Aorta (tissue), 5 donors: ENCODE results near the gene NFS1. TPM values are rescaled to one million over a fixed set of nuclear protein-coding genes. Genes with fewer than 3 reads are reported as not detected.

Source experiments
- ATAC-seq: fragments of 200-7000 bp; cut with Tn5 transposase; one replicate; pipeline ENCODE4 v1.9.1; 2022; ENCODE audit warnings: moderate library complexity; ENCODE audit not compliant: low FRiP score
- DNase-seq, 2 donors: peaks; one replicate each; pipeline ENCODE4 v3.0.0-alpha.2; 2020
- H3K27ac ChIP-seq, 2 donors: one replicate each; pipeline ENCODE4 v1.5.1; 2013; ENCODE audit warnings: low read length in 2 of 2, mild to moderate bottlenecking in 2 of 2, moderate library complexity in 2 of 2, control low read depth in 1 of 2, inconsistent platforms in 1 of 2, low read depth in 1 of 2
- H3K27me3 ChIP-seq, 2 donors: one replicate each; pipeline ENCODE4 v1.6.1; 2013; ENCODE audit warnings: control low read depth in 1 of 2, low read length in 1 of 2, mild to moderate bottlenecking in 1 of 2, moderate library complexity in 1 of 2; ENCODE audit not compliant: insufficient read depth in 2 of 2, control insufficient read depth in 1 of 2
- H3K36me3 ChIP-seq, 2 donors: one replicate each; pipeline ENCODE4 v1.6.1; 2013; ENCODE audit warnings: control low read depth in 1 of 2, low read length in 1 of 2, mild to moderate bottlenecking in 1 of 2; ENCODE audit not compliant: insufficient read depth in 2 of 2, control insufficient read depth in 1 of 2
- H3K4me1 ChIP-seq, 2 donors: one replicate each; pipeline ENCODE4 v1.6.1; 2013; ENCODE audit warnings: low read length in 2 of 2, control low read depth in 1 of 2, mild to moderate bottlenecking in 1 of 2, moderate library complexity in 1 of 2; ENCODE audit not compliant: insufficient read depth in 2 of 2, control insufficient read depth in 1 of 2
- H3K4me3 ChIP-seq, 2 donors: one replicate each; pipeline ENCODE4 v1.5.1; 2013; ENCODE audit warnings: low read length in 2 of 2, control low read depth in 1 of 2, mild to moderate bottlenecking in 1 of 2
- H3K9me3 ChIP-seq: one replicate; pipeline ENCODE4 v1.6.1; 2013; ENCODE audit warnings: mild to moderate bottlenecking, low read length; ENCODE audit not compliant: control insufficient read depth
- WGBS, 2 donors: extraction: QIAGEN DNeasy Blood & Tissue Kit; methylation state at CpG; one replicate each; pipeline ENCODE4 v1.1.7; 2013; 5-methylcytosine and 5-hydroxymethylcytosine counted together
- intact Hi-C, 2 donors: fragments of 100-400 bp; cut with DNase I; formaldehyde crosslinking; loops; one replicate each; pipeline versions ENCODE4 v1.14.2 to v1.15.0; 2022
- polyA plus RNA-seq, 2 donors: library from polyadenylated mRNA; stranded (reverse); fragments of 200-250 nt; gene quantifications; one replicate each; pipeline ENCODE4 v1.2.3, GENCODE V29; 2013
- total RNA-seq, 2 donors: library from RNA; stranded (reverse); fragmentation: NEBNext Ultra II Directional; extraction: Animal tissue kit (Norgen Biotek cat#: 25700); gene quantifications; one replicate each; pipeline ENCODE4 v1.2.1, GENCODE V29; 2021
- donor health status: healthy with polysubstance abuse.
- donor health status: Bipolar disorder and iron deficiency.
- donor health status: DM: no; HTN: no; CAD: no.
- donor health status: DM: no; HTN: no; CAD: no.
- donor health status: DM: yes; HTN: yes; CAD: no.

Gene NFS1
- total and polyA plus RNA-seq, 4 donors, result 10.3 to 28.0 (median 17.3) TPM

DNA sequence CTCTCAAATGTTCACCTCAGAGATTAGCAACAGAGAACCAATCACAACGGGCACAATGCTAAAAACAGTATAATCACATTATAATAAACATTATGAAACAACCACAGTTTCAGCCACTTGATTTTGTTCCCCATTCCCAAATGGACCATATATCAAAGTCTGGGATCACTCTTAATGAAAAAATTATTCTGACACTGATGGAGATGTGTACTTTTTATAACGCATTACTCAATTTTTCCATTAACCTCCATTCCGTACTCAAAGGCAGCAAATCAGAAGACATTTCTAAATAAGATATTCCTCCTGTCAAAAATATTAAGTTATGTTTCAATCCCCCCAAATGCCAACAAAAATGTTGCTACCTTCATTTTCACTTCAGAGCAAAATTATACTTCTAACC is 37.2 kb downstream of the NFS1 start:
- H3K27ac ChIP-seq, result no peak overlapping the region
- WGBS, 2 donors, result 4 to 11% methylated on average over 3 of the region's 3 CpGs
- DNase-seq, result no peak
- H3K9me3 ChIP-seq, result no peaks in the 10 kb centered on the region
- H3K27me3 ChIP-seq, result no peaks in the 10 kb centered on the region
- ATAC-seq, result no peak
- intact Hi-C loops, result loop anchor here in 1 of 2 donors (5.0 kb wide), 1 partner anchor 45 kb away; the partner anchor contains the start of gene SPAG4
- H3K36me3 ChIP-seq, result no peaks in the 10 kb centered on the region
- no peak overlapping the region for H3K4me3 ChIP-seq
- peaks cover 0 to 6% of the 10 kb centered on the region in 2 donors for H3K4me1 ChIP-seq

DNA sequence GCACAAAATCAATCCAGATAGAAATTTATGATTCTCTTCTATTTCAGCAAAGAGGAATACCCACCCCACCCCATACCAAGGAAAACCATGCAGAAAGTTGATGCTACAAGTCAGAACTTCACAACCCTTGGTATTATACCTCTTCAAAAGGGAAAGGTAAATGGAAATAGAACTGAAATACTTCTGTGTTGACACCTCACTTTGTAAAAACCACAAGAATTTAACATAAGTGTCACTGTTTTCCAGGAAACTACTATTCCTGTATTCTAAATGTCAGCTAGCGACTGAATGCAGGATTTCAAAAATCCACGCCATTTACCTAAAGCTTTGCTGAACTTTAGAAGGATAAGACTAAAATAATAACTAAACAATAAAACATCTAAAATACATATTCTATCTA is 38.1 kb downstream of the NFS1 start:
- Histone ChIP-seq H3K36me3 (no peaks in the 10 kb centered on the region), H3K9me3 (no peaks in the 10 kb centered on the region), H3K27me3 (no peaks in the 10 kb centered on the region), H3K4me1 (peaks cover 0 to 6% of the 10 kb centered on the region in 2 donors), H3K4me3 (no peak overlapping the region), H3K27ac (peak overlapping the region in 1 of 2 donors; percentile 33)
- ATAC-seq (no peak), DNase-seq (no peak)
- 76 to 84% methylated on average over 2 of the region's 2 CpGs for WGBS, 2 donors
- intact Hi-C loops, result loop anchor here in 1 of 2 donors (5.0 kb wide), 1 partner anchor 44 kb away; the partner anchor contains the start of gene SPAG4

DNA sequence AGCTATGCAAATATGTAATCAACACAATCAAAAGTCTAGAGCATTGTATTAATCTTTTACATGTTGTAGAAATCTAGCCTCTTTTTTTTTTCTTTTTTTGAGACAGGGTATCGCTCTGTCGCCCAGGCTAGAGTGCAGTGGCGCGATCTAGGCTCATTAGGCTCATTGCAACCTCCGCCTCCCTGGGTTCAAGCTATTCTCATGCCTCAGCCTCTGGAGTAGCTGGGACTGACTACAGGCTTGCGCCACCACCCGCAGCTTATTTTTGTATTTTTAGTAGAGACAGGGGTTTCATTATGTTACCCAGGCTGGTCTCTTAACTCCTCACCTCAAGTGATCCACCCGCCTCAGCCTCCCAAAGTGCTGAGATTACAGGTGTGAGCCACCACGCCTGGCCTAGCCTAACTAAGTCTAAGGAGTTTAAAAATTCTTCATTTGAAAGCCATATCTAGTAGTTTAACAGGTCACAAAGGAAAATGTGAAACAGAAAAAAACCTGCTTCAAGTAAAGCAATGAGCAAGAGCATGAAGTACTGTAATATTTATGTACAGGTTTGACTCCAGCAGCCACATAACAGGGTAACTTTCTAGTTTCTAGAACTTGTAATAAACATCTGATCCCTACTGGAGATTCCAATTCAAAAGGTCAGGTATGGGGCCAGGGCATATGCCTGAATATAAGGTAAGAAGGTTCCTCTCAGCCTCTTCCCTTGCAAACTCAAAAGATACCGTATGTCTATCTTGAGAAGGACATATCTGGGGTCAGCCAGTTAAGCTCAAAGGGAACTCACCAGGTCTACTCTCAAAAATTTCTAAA is 38.8 kb downstream of the NFS1 start:
- Histone ChIP-seq H3K4me3 (no peak overlapping the region), H3K4me1 (peaks cover 0 to 6% of the 10 kb centered on the region in 2 donors), H3K27me3 (no peaks in the 10 kb centered on the region), H3K9me3 (no peaks in the 10 kb centered on the region), H3K27ac (no peak overlapping the region), H3K36me3 (no peaks in the 10 kb centered on the region)
- intact Hi-C loops, result loop anchor here in 1 of 2 donors (5.0 kb wide), 1 partner anchor 43 kb away; the partner anchor contains the start of gene SPAG4
- ATAC-seq, result no peak
- no peak for DNase-seq
- 90 to 91% methylated on average over 10 of the region's 10 CpGs for WGBS, 2 donors

DNA sequence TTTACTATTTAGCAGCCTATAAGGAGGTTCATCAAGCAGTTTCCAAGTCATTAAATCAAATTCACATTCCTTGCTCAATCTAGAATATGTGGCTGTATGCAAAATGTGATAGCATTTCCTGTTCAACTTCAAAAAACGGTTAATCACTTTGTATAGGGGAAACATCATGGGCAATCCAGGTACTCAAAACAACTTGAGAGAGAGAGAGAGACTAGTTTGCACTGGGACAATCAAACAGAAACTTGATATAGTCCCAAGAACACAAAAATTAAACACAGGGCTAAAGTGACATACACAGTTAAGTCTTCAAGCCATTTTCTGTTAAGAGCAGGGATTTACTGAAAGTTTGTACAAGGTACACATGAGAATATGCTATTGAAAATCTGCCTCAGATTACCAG is 41.9 kb downstream of the NFS1 start:
- Histone ChIP-seq H3K27ac (no peak overlapping the region), H3K36me3 (peaks cover 0 to 6% of the 10 kb centered on the region in 2 donors), H3K9me3 (no peaks in the 10 kb centered on the region), H3K27me3 (no peaks in the 10 kb centered on the region), H3K4me3 (no peak overlapping the region), H3K4me1 (peaks cover 0 to 6% of the 10 kb centered on the region in 2 donors)
- intact Hi-C loops, result no loop called here
- 37 to 42% methylated on average over 1 of the region's 1 CpG for WGBS, 2 donors
- ATAC-seq (no peak), DNase-seq (no peak)

DNA sequence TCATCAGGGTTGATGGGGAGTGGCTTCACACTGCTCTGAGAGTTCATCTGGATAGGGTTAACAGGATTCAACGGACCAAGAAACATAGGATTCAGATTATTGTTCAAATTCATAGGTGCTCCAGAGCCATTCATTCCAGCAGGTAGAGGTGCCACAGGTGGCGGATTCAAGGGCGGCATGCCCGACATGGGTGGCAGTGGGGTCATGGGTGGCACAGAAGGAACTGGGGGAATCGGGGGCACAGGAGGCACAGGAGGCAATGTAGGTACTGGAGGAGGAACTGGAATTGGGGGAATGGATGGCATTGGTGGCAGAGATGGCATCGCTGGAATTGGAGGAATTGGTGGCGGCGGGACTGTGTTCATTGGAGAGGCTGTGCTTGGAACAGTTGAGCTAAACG is 44.7 kb downstream of the NFS1 start:
- H3K4me3 ChIP-seq, result no peak overlapping the region
- H3K27ac ChIP-seq, result no peak overlapping the region
- DNase-seq (no peak), ATAC-seq (no peak)
- H3K36me3 ChIP-seq, result peaks cover 0 to 6% of the 10 kb centered on the region in 2 donors
- intact Hi-C loops, result no loop called here
- H3K4me1 ChIP-seq, result no peaks in the 10 kb centered on the region
- no peaks in the 10 kb centered on the region for H3K27me3 ChIP-seq
- WGBS, 2 donors, result 93 to 94% methylated on average over 9 of the region's 9 CpGs
- no peaks in the 10 kb centered on the region for H3K9me3 ChIP-seq

DNA sequence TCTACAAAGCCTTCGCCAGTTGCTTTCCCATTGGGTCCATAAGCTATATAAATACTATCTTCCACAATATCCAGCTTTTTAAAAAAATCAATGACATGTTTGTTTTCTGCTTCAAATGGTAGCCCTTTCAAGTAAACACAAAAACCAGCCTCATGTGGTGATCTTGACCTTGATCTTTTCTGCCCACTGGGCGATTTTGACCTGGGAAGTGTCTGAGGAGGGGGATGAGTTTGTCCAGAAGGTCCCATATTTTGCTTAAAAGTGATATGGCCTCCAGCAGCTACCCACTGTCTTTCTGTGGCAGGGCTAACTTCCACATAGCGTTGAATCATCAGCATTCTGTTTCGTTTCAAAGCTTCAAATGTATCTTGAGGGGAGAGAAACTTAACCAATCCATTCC is 45.3 kb downstream of the NFS1 start:
- intact Hi-C loops, result no loop called here
- no peak for ATAC-seq
- H3K9me3 ChIP-seq, result no peaks in the 10 kb centered on the region
- DNase-seq, result no peak
- no peaks in the 10 kb centered on the region for H3K4me1 ChIP-seq
- H3K36me3 ChIP-seq, result peaks cover 0 to 6% of the 10 kb centered on the region in 2 donors
- no peak overlapping the region for H3K27ac ChIP-seq
- no peaks in the 10 kb centered on the region for H3K27me3 ChIP-seq
- no peak overlapping the region for H3K4me3 ChIP-seq
- WGBS, 2 donors, result 91 to 96% methylated on average over 4 of the region's 4 CpGs

DNA sequence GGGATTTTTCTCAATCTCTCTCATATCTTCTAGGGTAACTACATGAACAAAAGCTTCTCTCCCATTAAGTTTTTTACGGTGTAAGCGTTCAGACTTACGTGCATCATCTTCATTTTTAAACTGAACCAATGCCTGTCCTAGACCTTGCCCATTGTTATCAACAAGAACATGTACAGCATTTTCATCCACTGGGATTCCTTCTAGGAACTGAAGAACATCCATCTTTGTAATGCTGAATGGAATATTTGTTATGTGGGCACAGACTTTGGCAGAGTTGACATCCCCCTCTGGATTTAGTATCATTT is 45.8 kb downstream of the NFS1 start:
- Histone ChIP-seq H3K4me1 (peaks cover 0 to 3% of the 10 kb centered on the region in 2 donors), H3K27me3 (no peaks in the 10 kb centered on the region), H3K9me3 (no peaks in the 10 kb centered on the region), H3K36me3 (peaks cover 0 to 6% of the 10 kb centered on the region in 2 donors), H3K4me3 (no peak overlapping the region), H3K27ac (no peak overlapping the region)
- ATAC-seq, result no peak
- intact Hi-C loops, result no loop called here
- 95 to 96% methylated on average over 3 of the region's 3 CpGs for WGBS, 2 donors
- DNase-seq, result no peak

DNA sequence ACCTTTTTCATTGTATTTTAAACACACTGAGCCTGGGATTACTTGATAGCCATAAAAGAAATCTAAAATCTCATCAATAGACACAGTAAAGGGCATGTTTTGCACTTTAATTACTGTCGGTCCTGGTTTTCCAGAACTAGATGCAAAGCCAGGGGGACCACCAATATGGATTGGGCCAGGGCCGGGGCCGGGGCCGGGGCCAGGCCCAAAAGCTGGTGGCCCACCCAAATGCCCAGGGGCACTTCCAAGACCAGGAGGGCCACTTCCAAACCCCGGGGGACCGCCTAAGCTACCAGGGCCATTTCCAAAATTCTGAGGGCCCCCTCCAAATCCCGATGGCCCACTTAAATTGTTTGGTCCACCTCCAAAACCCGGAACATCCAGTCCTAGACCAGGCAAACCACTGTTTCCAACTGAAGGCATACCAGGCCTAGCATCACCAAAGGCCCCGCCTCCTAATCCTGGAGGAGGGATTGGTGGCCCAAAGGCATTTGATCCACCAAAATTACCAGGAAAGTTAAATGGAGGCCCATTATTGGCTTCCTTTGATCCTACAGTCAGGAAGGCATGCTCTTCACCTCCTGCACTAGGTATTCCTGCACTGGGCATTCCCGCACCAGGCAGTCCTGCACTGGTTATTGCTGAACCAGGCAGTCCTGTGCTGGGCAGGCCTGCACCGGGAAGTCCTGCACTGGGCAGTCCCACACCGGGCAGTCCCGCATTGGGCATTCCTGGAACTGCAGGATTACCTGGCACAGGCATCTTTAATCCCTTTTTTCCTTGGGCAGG is 46.3 kb downstream of the NFS1 start:
- no peaks in the 10 kb centered on the region for H3K9me3 ChIP-seq
- H3K27ac ChIP-seq, result no peak overlapping the region
- intact Hi-C loops, result no loop called here
- H3K4me1 ChIP-seq, result peaks cover 0 to 3% of the 10 kb centered on the region in 2 donors
- H3K27me3 ChIP-seq, result no peaks in the 10 kb centered on the region
- WGBS, 2 donors, result 97 to 98% methylated on average over 13 of the region's 13 CpGs
- DNase-seq (no peak), ATAC-seq (no peak)
- peaks cover 0 to 6% of the 10 kb centered on the region in 2 donors for H3K36me3 ChIP-seq
- no peak overlapping the region for H3K4me3 ChIP-seq
